Fibroblast of the aortic adventitia (primary cell): ENCODE measurements around the gene MRPL4. TPM values are rescaled to one million over a fixed set of nuclear protein-coding genes. Genes with fewer than 3 reads are reported as not detected.
A peak's percentile ranks its signal among the peaks of the same experiment; 100 is the strongest.
"Not testable (repeated sequence)": the region's sequence is repeated elsewhere in the genome, so short reads cannot be mapped to it uniquely, and the experiment has no call there.

ENCODE experiments used
- DNase-seq: peaks from one replicate; pipeline ENCODE4 v3.0.0-alpha.2; 2010; ENCODE audit warnings: low read depth
- H3K4me3 ChIP-seq: 2 replicates; pipeline ENCODE4 v1.5.1; 2011; ENCODE audit warnings: low read depth, mild to moderate bottlenecking, control low read depth, low read length, moderate library complexity
- total RNA-seq: library from RNA; depleted of rRNA; stranded (reverse); fragments of >200 nt; gene quantifications from 2 replicates; pipeline ENCODE4 v1.2.3, GENCODE V29; 2012; ENCODE audit warnings: low replicate concordance
- TF ChIP-seq, protein P1 (sequence below): IDR thresholded peaks from 2 replicates; pipeline ENCODE4 v1.5.1; 2011; ENCODE audit warnings: mild to moderate bottlenecking, low read length, control low read depth, inconsistent platforms; ENCODE audit not compliant: insufficient read depth

Gene MRPL4
- total RNA-seq, 1 donor: 33.9 TPM

DNA sequence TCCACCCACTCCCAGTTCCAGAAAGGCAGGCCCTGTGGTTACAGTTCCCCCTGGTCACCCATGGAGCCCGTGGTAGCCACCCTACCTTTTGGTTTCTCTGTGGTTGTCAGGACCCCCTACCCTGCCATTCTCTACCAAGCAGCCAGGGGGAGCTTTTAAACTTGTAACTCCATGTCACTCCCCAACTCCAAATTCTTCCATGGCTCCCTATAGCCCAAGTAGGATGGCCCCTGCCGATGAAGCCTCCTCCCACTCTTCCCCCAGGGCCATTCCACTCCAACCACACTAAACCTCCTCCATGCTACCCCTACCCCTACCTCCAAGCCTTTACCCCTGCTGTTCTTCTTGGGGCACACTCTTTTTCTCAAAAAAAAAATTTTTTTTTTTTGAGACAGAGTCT, 23.1 kb upstream of the MRPL4 start:
- DNase-seq: peak; percentile 60
- peak overlapping the region; percentile 28 for H3K4me3 ChIP-seq
- TF ChIP-seq, protein P1, sequence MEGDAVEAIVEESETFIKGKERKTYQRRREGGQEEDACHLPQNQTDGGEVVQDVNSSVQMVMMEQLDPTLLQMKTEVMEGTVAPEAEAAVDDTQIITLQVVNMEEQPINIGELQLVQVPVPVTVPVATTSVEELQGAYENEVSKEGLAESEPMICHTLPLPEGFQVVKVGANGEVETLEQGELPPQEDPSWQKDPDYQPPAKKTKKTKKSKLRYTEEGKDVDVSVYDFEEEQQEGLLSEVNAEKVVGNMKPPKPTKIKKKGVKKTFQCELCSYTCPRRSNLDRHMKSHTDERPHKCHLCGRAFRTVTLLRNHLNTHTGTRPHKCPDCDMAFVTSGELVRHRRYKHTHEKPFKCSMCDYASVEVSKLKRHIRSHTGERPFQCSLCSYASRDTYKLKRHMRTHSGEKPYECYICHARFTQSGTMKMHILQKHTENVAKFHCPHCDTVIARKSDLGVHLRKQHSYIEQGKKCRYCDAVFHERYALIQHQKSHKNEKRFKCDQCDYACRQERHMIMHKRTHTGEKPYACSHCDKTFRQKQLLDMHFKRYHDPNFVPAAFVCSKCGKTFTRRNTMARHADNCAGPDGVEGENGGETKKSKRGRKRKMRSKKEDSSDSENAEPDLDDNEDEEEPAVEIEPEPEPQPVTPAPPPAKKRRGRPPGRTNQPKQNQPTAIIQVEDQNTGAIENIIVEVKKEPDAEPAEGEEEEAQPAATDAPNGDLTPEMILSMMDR: peak; percentile 67

DNA sequence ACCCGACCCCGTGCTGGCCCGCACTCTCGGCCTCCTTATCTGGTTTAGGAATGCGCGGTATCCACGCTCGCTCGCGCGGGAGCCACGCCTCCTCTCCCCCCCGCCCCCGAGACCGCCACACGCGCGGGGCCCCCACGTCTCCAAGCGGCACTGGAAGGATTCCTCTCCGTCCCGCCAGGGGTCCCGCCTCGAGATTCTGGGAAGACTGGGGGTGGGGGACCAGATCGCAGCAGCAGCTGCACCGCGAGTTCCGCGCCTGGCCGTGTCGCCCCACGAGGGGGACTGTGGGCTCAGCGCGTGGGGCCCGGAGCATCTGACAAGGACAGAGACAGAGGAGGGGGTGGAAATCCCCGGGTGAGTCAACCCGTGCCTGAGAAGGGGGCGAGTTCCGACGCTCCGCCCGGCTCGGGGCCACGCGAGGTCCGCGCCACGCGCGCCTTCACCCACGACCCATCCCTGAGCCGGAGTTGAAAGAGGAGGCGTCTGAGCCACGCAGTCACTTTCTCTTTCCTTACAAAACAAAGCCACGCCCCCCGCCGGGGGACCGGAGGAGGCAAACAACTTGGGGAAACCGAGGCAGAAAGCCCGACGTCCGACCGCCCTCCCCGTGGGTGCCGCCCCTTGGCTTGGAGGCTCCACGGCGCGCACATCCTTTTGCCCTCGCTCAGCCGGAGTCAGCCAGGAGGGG, 21.7 kb upstream of the MRPL4 start:
- TF ChIP-seq, protein P1: peak; percentile 27
- H3K4me3 ChIP-seq: peak overlapping the region; percentile 88
- peak; percentile 64 for DNase-seq

DNA sequence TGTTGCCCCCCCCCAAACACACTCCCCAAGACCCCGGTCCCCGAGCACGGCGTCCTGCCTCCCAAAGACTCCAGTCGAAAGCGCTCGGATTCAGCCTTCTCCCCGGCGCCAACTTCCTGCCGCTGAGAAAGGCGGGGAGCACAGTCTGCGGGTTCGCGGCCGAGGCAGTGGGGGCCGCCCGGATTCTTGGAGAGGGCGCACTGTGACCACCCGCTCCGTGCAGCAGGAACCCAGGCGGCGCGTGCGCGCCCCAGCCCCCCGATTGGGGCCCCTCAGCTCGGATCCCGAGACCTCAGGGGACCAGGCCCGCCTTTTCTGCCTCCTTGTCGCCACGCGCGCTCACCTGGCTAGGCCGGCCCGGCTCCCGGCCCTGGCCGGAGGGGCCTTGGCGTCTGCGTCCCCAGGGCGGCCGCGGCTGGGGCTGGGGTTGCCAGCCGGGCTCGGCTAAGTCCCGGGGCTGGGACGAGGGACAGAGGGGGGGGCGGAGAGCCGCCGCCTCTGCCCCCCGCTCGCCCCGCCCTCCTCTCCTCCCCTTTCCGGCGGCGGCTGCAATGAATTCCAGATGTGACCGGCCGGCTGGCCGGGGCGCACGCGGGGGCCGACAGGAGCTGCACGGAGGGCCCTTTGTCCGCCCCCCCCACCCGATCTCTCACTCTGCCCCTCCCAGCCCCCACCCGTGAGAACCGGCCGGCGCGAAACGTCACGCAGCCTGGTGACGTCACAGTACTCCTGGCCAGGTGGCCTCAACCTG, 21.0 kb upstream of the MRPL4 start, which contains the start of gene S1PR2:
Gene S1PR2 (minus strand): TSS at position 471 of the 751 bp plus-strand sequence. CDS start 6,426 bp downstream, outside the sequence.
- TF ChIP-seq, protein P1: no peak
- DNase-seq: peak; percentile 73
- H3K4me3 ChIP-seq: peak within 1 kb of the TSS; percentile 88

DNA sequence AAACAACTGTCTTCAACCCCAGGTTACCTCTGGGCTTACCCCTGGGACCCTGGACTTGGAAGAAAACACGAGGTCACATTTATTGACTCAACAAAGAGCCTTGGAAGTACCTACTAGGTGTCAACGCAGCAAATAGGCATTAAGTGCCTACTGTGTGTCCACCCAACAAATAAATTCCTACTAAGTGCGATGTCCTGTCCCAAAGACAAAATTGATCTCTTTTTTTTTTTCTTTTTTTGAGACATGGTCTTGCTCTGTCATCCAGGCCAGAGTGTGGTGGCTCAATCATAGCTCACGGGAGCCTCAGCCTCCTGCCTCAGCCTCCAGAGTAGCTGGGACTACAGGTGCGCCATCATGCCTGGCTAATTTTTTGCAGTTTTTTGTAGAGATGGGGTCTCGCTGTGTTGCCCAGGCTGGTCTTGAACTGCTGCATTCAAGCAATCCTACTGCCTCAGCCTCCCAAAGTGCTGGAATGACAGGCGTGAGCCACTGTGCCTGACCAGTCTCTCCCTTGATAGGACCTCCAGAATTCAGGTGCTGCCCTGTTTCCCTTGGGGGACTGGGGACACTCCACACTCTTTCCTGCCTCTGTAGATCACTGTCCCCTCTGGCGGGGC, 20.3 kb upstream of the MRPL4 start:
- TF ChIP-seq, protein P1: no peak
- no peak for DNase-seq
- peak overlapping the region; percentile 88 for H3K4me3 ChIP-seq

DNA sequence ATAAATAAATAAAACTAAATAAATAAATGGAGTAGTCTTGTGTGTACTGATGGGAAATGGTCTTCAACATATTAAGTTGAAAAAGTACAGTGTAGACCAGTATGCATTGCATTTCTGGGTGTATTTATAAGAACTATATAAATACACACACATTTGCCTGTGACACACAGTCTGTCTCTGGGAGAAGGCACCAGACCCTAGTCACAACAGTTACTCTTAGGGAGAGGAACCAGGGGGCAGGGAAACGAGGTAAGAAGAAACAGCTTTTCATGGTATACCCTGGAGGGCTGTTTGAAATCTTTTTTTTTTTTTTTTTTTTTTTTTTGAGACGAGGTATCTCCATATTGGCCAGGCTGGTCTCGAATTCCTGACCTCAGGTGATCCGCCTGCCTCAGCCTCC, 18.1 kb upstream of the MRPL4 start:
- no peak for DNase-seq
- no peak overlapping the region for H3K4me3 ChIP-seq
- TF ChIP-seq, protein P1: no peak

DNA sequence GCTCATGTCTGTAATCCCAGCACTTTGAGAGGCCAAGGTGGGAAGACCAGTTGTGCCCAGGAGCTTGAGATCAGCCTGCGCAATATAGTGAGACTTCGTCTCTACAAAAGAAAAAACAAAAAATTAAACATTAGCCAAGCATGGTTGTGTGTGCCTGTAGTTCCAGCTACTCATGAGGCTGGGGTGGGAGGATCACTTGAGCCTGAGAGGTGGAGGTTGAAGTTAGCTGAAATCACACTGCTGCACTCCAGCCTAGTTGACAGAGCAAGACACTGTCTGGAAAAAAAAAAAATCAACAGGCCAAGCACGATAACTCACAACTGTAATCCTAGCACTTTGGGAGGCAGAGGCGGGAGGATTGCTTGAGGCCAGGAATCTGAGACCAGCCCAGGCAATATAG, 17.0 kb upstream of the MRPL4 start:
- TF ChIP-seq, protein P1: no peak
- no peak overlapping the region for H3K4me3 ChIP-seq
- DNase-seq: no peak

DNA sequence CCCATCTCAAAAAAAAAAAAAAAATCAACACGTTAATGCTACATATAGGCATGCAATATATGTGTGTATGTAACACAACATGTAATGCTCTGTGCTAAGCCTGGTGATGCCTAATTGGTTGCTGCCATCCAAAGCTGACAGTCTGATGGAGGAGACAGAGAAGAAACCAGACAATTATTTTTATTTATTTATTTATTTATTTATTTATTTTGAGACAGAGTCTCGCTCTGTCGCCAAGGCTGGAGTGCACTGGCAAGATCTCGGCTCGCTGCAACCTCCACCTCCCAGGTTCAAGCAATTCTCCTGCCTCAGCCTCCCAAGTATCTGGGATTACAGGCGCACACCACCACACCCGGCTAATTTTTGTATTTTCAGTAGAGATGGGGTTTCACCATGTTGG, 16.6 kb upstream of the MRPL4 start:
- not testable (repeated sequence) for H3K4me3 ChIP-seq, DNase-seq
